Astrocyte (in vitro differentiated cells and primary cell): ENCODE results near the gene SLC7A5.
"Not testable (repeated sequence)": the region's sequence is repeated elsewhere in the genome, so short reads cannot be mapped to it uniquely, and the experiment has no call there.

Source experiments
- EZH2 ChIP-seq: IDR thresholded peaks from 2 replicates; pipeline ENCODE4 v1.6.1; 2012; ENCODE audit warnings: mild to moderate bottlenecking, low read length, inconsistent platforms; ENCODE audit not compliant: insufficient read depth
- TF ChIP-seq, protein P1 (sequence below): IDR thresholded peaks from 2 replicates; pipeline ENCODE4 v1.5.1; 2011; ENCODE audit warnings: low read depth, mild to moderate bottlenecking, inconsistent platforms, low read length, moderate library complexity; ENCODE audit not compliant: insufficient read depth

DNA sequence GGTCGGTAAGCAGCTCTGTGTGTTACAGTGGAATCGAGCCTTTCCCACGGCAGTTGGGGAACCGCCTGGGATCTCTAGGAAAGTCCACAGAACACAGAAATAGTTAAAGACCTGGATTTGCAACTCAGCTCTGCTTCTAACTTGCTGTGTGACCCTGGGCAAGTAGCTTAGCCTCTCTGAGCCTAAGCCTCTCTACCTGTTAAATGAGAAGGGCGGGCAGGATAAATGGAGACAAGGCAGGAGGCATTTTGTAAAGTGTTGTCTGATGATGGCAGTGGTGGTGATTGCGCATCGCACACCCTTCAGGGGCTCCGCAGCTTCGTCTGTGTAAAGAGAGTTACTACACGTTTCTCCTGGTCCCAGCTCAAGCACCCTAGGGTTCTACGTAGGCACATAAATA lies 38.8 kb upstream of the SLC7A5 start:
- TF ChIP-seq, protein P1, sequence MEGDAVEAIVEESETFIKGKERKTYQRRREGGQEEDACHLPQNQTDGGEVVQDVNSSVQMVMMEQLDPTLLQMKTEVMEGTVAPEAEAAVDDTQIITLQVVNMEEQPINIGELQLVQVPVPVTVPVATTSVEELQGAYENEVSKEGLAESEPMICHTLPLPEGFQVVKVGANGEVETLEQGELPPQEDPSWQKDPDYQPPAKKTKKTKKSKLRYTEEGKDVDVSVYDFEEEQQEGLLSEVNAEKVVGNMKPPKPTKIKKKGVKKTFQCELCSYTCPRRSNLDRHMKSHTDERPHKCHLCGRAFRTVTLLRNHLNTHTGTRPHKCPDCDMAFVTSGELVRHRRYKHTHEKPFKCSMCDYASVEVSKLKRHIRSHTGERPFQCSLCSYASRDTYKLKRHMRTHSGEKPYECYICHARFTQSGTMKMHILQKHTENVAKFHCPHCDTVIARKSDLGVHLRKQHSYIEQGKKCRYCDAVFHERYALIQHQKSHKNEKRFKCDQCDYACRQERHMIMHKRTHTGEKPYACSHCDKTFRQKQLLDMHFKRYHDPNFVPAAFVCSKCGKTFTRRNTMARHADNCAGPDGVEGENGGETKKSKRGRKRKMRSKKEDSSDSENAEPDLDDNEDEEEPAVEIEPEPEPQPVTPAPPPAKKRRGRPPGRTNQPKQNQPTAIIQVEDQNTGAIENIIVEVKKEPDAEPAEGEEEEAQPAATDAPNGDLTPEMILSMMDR = not testable (repeated sequence)
- TF ChIP-seq EZH2 = not testable (repeated sequence)
